SK-N-SH treated with all-trans-retinoic acid at 6 μM for 48 hours (cell line): ENCODE measurements around the gene B2M.

ENCODE experiments used
- ATAC-seq: fragments of 200-7000 bp; cut with Tn5 transposase; 3 replicates; pipeline ENCODE4 v1.9.1; 2020; ENCODE audit warnings: mild to moderate bottlenecking, moderate library complexity
- ARNTL ChIP-seq: fragments of 450-650 bp; formaldehyde crosslinking; IDR thresholded peaks from 2 replicates; pipeline ENCODE4 v1.5.0; 2020; ENCODE audit warnings: low read depth, mild to moderate bottlenecking, moderate library complexity, borderline replicate concordance
- BACH2 ChIP-seq: fragments of 250-450 bp; sonication (Bioruptor Pico); IDR thresholded peaks from 2 replicates; pipeline ENCODE4 v1.9.0; 2021; ENCODE audit warnings: mild to moderate bottlenecking, borderline replicate concordance
- CREB5 ChIP-seq: fragments of 250-450 bp; sonication (Bioruptor Pico); IDR thresholded peaks from 2 replicates; pipeline ENCODE4 v1.5.1; 2020; ENCODE audit warnings: low read depth, mild to moderate bottlenecking, moderate library complexity
- CSDC2 ChIP-seq: fragments of 250-450 bp; sonication (Bioruptor Pico); IDR thresholded peaks from 2 replicates; pipeline ENCODE4 v1.5.0; 2020; ENCODE audit warnings: mild to moderate bottlenecking, moderate library complexity
- CSRNP3 ChIP-seq: fragments of 250-450 bp; sonication (Bioruptor Pico); IDR thresholded peaks from 2 replicates; pipeline ENCODE4 v1.5.1; 2021; ENCODE audit warnings: mild to moderate bottlenecking, moderate library complexity
- ESRRG ChIP-seq: fragments of 250-450 bp; sonication (Bioruptor Pico); IDR thresholded peaks from 2 replicates; pipeline ENCODE4 v1.6.1; 2021; ENCODE audit warnings: mild to moderate bottlenecking
- GLIS3 ChIP-seq: fragments of 250-450 bp; sonication (Bioruptor Pico); IDR thresholded peaks from 2 replicates; pipeline ENCODE4 v1.5.0; 2020; ENCODE audit warnings: mild to moderate bottlenecking, moderate library complexity
- ISL1 ChIP-seq: fragments of 250-450 bp; sonication (Bioruptor Pico); IDR thresholded peaks from 2 replicates; pipeline ENCODE4 v2.1.2; 2022; ENCODE audit warnings: mild to moderate bottlenecking, moderate library complexity
- OSR1 ChIP-seq: fragments of 250-450 bp; sonication (Bioruptor Pico); IDR thresholded peaks from 2 replicates; pipeline ENCODE4 v1.8.0; 2022; ENCODE audit warnings: moderate library complexity, mild to moderate bottlenecking, inconsistent platforms
- POU6F1 ChIP-seq: fragments of 250-450 bp; sonication (Bioruptor Pico); IDR thresholded peaks from 2 replicates; pipeline ENCODE4 v1.8.0; 2021; ENCODE audit warnings: low read depth, mild to moderate bottlenecking, moderate library complexity, borderline replicate concordance
- RARB ChIP-seq: fragments of 250-450 bp; sonication (Bioruptor Pico); IDR thresholded peaks from 2 replicates; pipeline ENCODE4 v1.8.0; 2021; ENCODE audit warnings: mild to moderate bottlenecking, moderate library complexity
- SNAI2 ChIP-seq: fragments of 250-450 bp; sonication (Bioruptor Pico); IDR thresholded peaks from 2 replicates; pipeline ENCODE4 v1.5.0; 2020; ENCODE audit warnings: mild to moderate bottlenecking, moderate library complexity
- TCF4 ChIP-seq: fragments of 250-450 bp; sonication (Bioruptor Pico); IDR thresholded peaks from 2 replicates; pipeline ENCODE4 v1.8.0; 2021; ENCODE audit warnings: mild to moderate bottlenecking, moderate library complexity, borderline replicate concordance
- ZC3H10 ChIP-seq: fragments of 250-450 bp; sonication (Bioruptor Pico); IDR thresholded peaks from 2 replicates; pipeline ENCODE4 v1.5.1; 2021; ENCODE audit warnings: mild to moderate bottlenecking, moderate library complexity
- ZFP3 ChIP-seq: fragments of 250-450 bp; sonication (Bioruptor Pico); IDR thresholded peaks from 2 replicates; pipeline ENCODE4 v1.5.0; 2020; ENCODE audit warnings: mild to moderate bottlenecking, moderate library complexity
- ZFP30 ChIP-seq: fragments of 450-650 bp; formaldehyde crosslinking; IDR thresholded peaks from 2 replicates; pipeline ENCODE4 v1.5.0; 2022; ENCODE audit warnings: mild to moderate bottlenecking, moderate library complexity
- ZNF70 ChIP-seq: fragments of 450-650 bp; formaldehyde crosslinking; IDR thresholded peaks from 2 replicates; pipeline ENCODE4 v1.5.0; 2020; ENCODE audit warnings: mild to moderate bottlenecking, moderate library complexity
- TF ChIP-seq, protein P1 (sequence below): fragments of 250-450 bp; sonication (Bioruptor Pico); IDR thresholded peaks from 2 replicates; pipeline ENCODE4 v1.8.0; 2020; ENCODE audit warnings: mild to moderate bottlenecking, moderate library complexity, borderline replicate concordance
- TF ChIP-seq, protein P2 (sequence below): fragments of 250-450 bp; sonication (Bioruptor Pico); IDR thresholded peaks from 2 replicates; pipeline ENCODE4 v1.5.0; 2020; ENCODE audit warnings: mild to moderate bottlenecking, moderate library complexity

The B2M gene

DNA sequence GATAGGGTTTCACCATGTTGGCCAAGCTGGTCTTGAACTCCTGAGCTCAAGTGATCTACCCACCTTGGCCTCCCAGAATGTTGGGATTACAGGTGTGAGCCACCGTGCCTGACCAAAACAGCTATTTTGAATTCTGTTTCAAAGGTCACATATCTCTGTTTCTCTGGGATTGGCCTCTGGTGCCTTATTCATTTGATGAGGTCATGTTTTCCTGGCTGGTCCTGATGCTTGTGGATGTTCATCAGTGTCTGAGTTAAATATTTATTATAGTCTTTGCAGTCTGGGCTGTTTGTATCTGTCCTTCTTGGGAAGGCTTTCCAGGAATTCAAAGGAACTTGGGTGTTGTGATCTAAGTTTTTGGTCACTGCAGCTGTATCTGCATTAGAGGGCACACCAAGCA lies 5.3 kb upstream of the B2M start:
- no peak for ATAC-seq
- TF ChIP-seq ZFP3 (no peak), CSDC2 (CRISPR knock-in tag) (no peak), OSR1 (CRISPR knock-in tag) (no peak), POU6F1 (no peak), CREB5 (no peak), ISL1 (CRISPR knock-in tag) (no peak), TCF4 (CRISPR knock-in tag) (no peak), RARB (CRISPR knock-in tag) (no peak), ZFP30 (no peak), CSRNP3 (no peak), GLIS3 (no peak), ARNTL (CRISPR knock-in tag) (no peak), BACH2 (CRISPR knock-in tag) (no peak), ZNF70 (CRISPR knock-in tag) (no peak), SNAI2 (CRISPR knock-in tag) (no peak), ZC3H10 (CRISPR knock-in tag) (no peak)
- TF ChIP-seq, protein P1, sequence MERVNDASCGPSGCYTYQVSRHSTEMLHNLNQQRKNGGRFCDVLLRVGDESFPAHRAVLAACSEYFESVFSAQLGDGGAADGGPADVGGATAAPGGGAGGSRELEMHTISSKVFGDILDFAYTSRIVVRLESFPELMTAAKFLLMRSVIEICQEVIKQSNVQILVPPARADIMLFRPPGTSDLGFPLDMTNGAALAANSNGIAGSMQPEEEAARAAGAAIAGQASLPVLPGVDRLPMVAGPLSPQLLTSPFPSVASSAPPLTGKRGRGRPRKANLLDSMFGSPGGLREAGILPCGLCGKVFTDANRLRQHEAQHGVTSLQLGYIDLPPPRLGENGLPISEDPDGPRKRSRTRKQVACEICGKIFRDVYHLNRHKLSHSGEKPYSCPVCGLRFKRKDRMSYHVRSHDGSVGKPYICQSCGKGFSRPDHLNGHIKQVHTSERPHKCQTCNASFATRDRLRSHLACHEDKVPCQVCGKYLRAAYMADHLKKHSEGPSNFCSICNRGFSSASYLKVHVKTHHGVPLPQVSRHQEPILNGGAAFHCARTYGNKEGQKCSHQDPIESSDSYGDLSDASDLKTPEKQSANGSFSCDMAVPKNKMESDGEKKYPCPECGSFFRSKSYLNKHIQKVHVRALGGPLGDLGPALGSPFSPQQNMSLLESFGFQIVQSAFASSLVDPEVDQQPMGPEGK, result no peak

DNA sequence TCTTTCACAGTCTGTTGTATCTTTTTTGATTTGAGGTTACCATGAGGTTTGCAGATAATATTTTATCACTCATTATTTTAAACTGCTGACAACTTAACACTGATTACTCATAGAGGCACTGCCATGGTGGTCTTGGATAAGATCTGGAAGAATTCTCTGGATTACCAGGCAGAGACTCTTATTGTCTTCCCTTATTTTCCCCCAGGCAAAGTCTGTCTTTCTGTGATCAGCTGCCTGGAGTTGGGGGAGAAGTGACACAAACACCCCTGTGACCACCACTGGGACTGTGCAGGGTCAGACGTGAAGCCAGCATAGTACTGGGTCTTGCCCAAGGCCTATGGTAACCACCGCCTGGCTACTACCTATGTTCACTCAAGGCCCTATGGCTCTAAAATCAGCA lies 4.9 kb upstream of the B2M start:
- no peak for ATAC-seq
- TF ChIP-seq SNAI2 (CRISPR knock-in tag), result no peak
- no peak for TF ChIP-seq TCF4 (CRISPR knock-in tag)
- no peak for TF ChIP-seq ZNF70 (CRISPR knock-in tag)
- no peak for TF ChIP-seq OSR1 (CRISPR knock-in tag)
- TF ChIP-seq ZFP30, result no peak
- no peak for TF ChIP-seq ZFP3
- TF ChIP-seq, protein P2, sequence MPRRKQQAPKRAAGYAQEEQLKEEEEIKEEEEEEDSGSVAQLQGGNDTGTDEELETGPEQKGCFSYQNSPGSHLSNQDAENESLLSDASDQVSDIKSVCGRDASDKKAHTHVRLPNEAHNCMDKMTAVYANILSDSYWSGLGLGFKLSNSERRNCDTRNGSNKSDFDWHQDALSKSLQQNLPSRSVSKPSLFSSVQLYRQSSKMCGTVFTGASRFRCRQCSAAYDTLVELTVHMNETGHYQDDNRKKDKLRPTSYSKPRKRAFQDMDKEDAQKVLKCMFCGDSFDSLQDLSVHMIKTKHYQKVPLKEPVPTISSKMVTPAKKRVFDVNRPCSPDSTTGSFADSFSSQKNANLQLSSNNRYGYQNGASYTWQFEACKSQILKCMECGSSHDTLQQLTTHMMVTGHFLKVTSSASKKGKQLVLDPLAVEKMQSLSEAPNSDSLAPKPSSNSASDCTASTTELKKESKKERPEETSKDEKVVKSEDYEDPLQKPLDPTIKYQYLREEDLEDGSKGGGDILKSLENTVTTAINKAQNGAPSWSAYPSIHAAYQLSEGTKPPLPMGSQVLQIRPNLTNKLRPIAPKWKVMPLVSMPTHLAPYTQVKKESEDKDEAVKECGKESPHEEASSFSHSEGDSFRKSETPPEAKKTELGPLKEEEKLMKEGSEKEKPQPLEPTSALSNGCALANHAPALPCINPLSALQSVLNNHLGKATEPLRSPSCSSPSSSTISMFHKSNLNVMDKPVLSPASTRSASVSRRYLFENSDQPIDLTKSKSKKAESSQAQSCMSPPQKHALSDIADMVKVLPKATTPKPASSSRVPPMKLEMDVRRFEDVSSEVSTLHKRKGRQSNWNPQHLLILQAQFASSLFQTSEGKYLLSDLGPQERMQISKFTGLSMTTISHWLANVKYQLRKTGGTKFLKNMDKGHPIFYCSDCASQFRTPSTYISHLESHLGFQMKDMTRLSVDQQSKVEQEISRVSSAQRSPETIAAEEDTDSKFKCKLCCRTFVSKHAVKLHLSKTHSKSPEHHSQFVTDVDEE (CRISPR knock-in tag), result no peak
- no peak for TF ChIP-seq POU6F1
- TF ChIP-seq RARB (CRISPR knock-in tag), result no peak
- TF ChIP-seq ESRRG (CRISPR knock-in tag), result no peak
- TF ChIP-seq ZC3H10 (CRISPR knock-in tag), result no peak
- no peak for TF ChIP-seq CSRNP3
